Measurements from ENCODE around the gene SETD5.

GRCh38 chr3:9380014-9380413, 17.4 kb upstream of the SETD5 start:
- TF ChIP-seq CTCF (conservative IDR thresholded peaks at IDR 0.05 in 1 of 2, IDR thresholded peaks at IDR 0.05 in 1 of 2; ENCODE audit: low read depth in 1 of 2, low read length in 2 of 2) (no peak), EZH2 (IDR thresholded peaks at IDR 0.05; ENCODE audit: low read length, missing control alignments) (no peak)

Data from fibroblast of lung (primary cell).